HepG2 (cell line): ENCODE results near the gene SAYSD1. TPM values are rescaled to one million over a fixed set of nuclear protein-coding genes. Genes with fewer than 3 reads are reported as not detected.

ENCODE experiments used
- ATAC-seq: fragments of 200-7000 bp; cut with Tn5 transposase; 3 replicates; pipeline ENCODE4 v1.9.1; 2020; ENCODE audit warnings: mild to moderate bottlenecking, moderate library complexity
- BruUV-seq: library from RNA; stranded (reverse); fragments of 400-500 nt; replicated peaks from 2 replicates; lab custom pipeline; 2021; lab: Mats Ljungman, UMichigan
- CTCF ChIA-PET: fragments of 300-600 bp; formaldehyde crosslinking; extraction: SDS; loops from one replicate; lab custom pipeline; 2021; ENCODE audit warnings: low total read pairs, inconsistent platforms, low intra/inter-chr PET ratio; lab: Yijun Ruan, JAX
- POLR2A ChIA-PET: fragments of 350-600 bp; sonication (Branson Sonifier 250); formaldehyde crosslinking; loops from one replicate; lab custom pipeline; 2020; ENCODE audit warnings: antibody characterized with exemption, inconsistent platforms; lab: Yijun Ruan, JAX
- DNase-seq: peaks from one replicate; pipeline ENCODE4 v3.0.0-alpha.2; 2015; ENCODE audit warnings: low spot score
- FAIRE-seq: peaks from 3 replicates; lab custom pipeline; 2011; peaks lifted over from hg19 to GRCh38; lab: Jason Lieb, UNC
- H2AFZ ChIP-seq: one replicate; pipeline ENCODE4 v1.6.1; 2011; ENCODE audit warnings: low read length, inconsistent platforms
- H3K27ac ChIP-seq: fragments of 300-600 bp; 3 replicates; pipeline ENCODE4 v1.8.0; 2011; ENCODE audit warnings: mixed run types, mild to moderate bottlenecking, mixed read lengths, low read length, inconsistent platforms; ENCODE audit not compliant: insufficient read depth; ENCODE audit errors: extremely low read length
- H3K27me3 ChIP-seq, 2 experiments: fragments of 200-600 bp in 1 of 2; 2 replicates in 1 of 2; 3 replicates in 1 of 2; pipeline versions ENCODE4 v1.6.0 to v1.8.0; 2011; ENCODE audit warnings: low read length in 2 of 2, mild to moderate bottlenecking in 2 of 2, moderate library complexity in 2 of 2, inconsistent platforms in 1 of 2; ENCODE audit not compliant: insufficient read depth in 2 of 2, control insufficient read depth in 1 of 2
- H3K36me3 ChIP-seq, 2 experiments: fragments of 200-600 bp in 1 of 2; replicated peaks in 1 of 2; 2 replicates in 1 of 2; 3 replicates in 1 of 2; pipeline versions ENCODE4 v1.5.1 to v1.8.0; 2011; ENCODE audit warnings: low read length in 2 of 2, inconsistent platforms in 1 of 2; ENCODE audit not compliant: insufficient read depth in 2 of 2, control insufficient read depth in 1 of 2
- H3K4me1 ChIP-seq: 2 replicates; pipeline ENCODE4 v1.5.1; 2012; ENCODE audit warnings: low read length, inconsistent platforms; ENCODE audit not compliant: insufficient read depth
- H3K4me2 ChIP-seq: 2 replicates; pipeline ENCODE4 v1.6.0; 2011; ENCODE audit warnings: low read depth, low read length, inconsistent platforms
- H3K4me3 ChIP-seq, 3 experiments: fragments of 200-600 bp in 1 of 3; sonication (generic), shearing (Covaris generic) in 1 of 3; replicated peaks in 1 of 3; 2 replicates each; pipeline ENCODE4 v1.5.1; 2011 to 2016; ENCODE audit warnings: low read length in 3 of 3, inconsistent platforms in 2 of 3, low read depth in 2 of 3, mild to moderate bottlenecking in 2 of 3, control low read depth in 1 of 3, mixed read lengths in 1 of 3; ENCODE audit not compliant: insufficient read depth in 1 of 3
- H3K79me2 ChIP-seq: one replicate; pipeline ENCODE4 v1.6.1; 2011; ENCODE audit warnings: low read length, inconsistent platforms; ENCODE audit not compliant: insufficient read depth
- H3K9ac ChIP-seq: 2 replicates; pipeline ENCODE4 v1.6.0; 2011; ENCODE audit warnings: mild to moderate bottlenecking, low read depth, low read length, inconsistent platforms; ENCODE audit not compliant: insufficient read depth
- H3K9me3 ChIP-seq: 2 replicates; pipeline ENCODE4 v1.5.1; 2012; ENCODE audit warnings: mild to moderate bottlenecking, low read length
- H4K20me1 ChIP-seq: 2 replicates; pipeline ENCODE4 v1.6.0; 2011; ENCODE audit warnings: inconsistent platforms, mild to moderate bottlenecking, low read length, moderate library complexity; ENCODE audit not compliant: insufficient read depth
- ESRRA ChIP-seq: sonication (generic); formaldehyde crosslinking; IDR thresholded peaks from 2 replicates; pipeline ENCODE4 v1.5.1; 2020; ENCODE audit warnings: mild to moderate bottlenecking, low read depth, missing genetic modification reagents
- GTF2F1 ChIP-seq: fragments of 150-350 bp; IDR thresholded peaks from 2 replicates; pipeline ENCODE4 v1.6.1; 2014; ENCODE audit warnings: low read length
- PHF8 ChIP-seq: sonication (generic); formaldehyde crosslinking; IDR thresholded peaks from 2 replicates; pipeline ENCODE4 v1.5.0; 2020; ENCODE audit warnings: missing genetic modification reagents
- RORA ChIP-seq: sonication (generic); formaldehyde crosslinking; IDR thresholded peaks from 2 replicates; pipeline ENCODE4 v1.5.0; 2020; ENCODE audit warnings: mild to moderate bottlenecking, missing genetic modification reagents, moderate library complexity
- SCMH1 ChIP-seq: sonication (generic); formaldehyde crosslinking; IDR thresholded peaks from 2 replicates; pipeline ENCODE4 v1.9.0; 2021; ENCODE audit warnings: missing genetic modification reagents, mild to moderate bottlenecking, borderline replicate concordance
- TEAD2 ChIP-seq: sonication (generic); formaldehyde crosslinking; IDR thresholded peaks from 2 replicates; pipeline ENCODE4 v1.9.0; 2021; ENCODE audit warnings: missing genetic modification reagents
- ZBTB42 ChIP-seq: sonication (generic); formaldehyde crosslinking; IDR thresholded peaks from 2 replicates; pipeline ENCODE4 v1.5.0; 2020; ENCODE audit warnings: mild to moderate bottlenecking, missing genetic modification reagents
- ZFP36 ChIP-seq: fragments of 150-350 bp; IDR thresholded peaks from 2 replicates; pipeline ENCODE4 v1.6.1; 2018; ENCODE audit warnings: borderline replicate concordance, low read length, low read depth; ENCODE audit not compliant: partially characterized antibody
- ZFY ChIP-seq: sonication (generic); formaldehyde crosslinking; IDR thresholded peaks from 2 replicates; pipeline ENCODE4 v1.4.0; 2020; ENCODE audit warnings: missing genetic modification reagents
- ZNF550 ChIP-seq: sonication (generic); formaldehyde crosslinking; IDR thresholded peaks from 2 replicates; pipeline ENCODE4 v1.4.0; 2020; ENCODE audit warnings: mild to moderate bottlenecking, missing genetic modification reagents, borderline replicate concordance
- ZNF629 ChIP-seq: sonication (generic); formaldehyde crosslinking; conservative IDR thresholded peaks from 2 replicates; pipeline ENCODE4 v1.5.0; 2020; ENCODE audit warnings: missing genetic modification reagents
- WGBS: methylation state at CpG from one replicate; pipeline ENCODE4 v1.1.6; 2017; ENCODE audit warnings: low lambda C conversion rate; 5-methylcytosine and 5-hydroxymethylcytosine counted together
- in situ Hi-C: cut with HindIII; loops from 2 replicates; pipeline ENCODE4 v1.10.0; 2017; ENCODE audit warnings: low pct_unique_long_range_greater_than_20kb; ENCODE audit not compliant: extremely low pct_ligation_motif_present
- intact Hi-C: fragments of 100-400 bp; cut with micrococcal nuclease; formaldehyde crosslinking; loops from one replicate; pipeline ENCODE4 v1.10.0; 2022; ENCODE audit not compliant: unreplicated experiment
- polyA plus RNA-seq, 8 experiments: library from polyadenylated mRNA; depleted of rRNA in 3 of 8; stranded (reverse) in 7 of 8; unstranded in 1 of 8; fragments of >200 nt; fragmentation: Illumina TruSeq in 4 of 8; extraction: Trizol in 4 of 8; gene quantifications; 2 replicates each; pipeline versions ENCODE4 v1.2.1 to v1.2.3, GENCODE V29; 2011 to 2016; ENCODE audit warnings: low read depth in 4 of 8, missing spikeins in 1 of 8, mixed read lengths in 1 of 8; ENCODE audit not compliant: insufficient read depth in 1 of 8
- total RNA-seq, 5 experiments: library from RNA; depleted of rRNA; stranded (reverse); fragments of >200 nt; fragmentation: Illumina TruSeq; extraction: Trizol; gene quantifications; 2 replicates each; pipeline ENCODE4 v1.2.3, GENCODE V29; 2016; ENCODE audit warnings: low read depth in 1 of 5
- TF ChIP-seq, protein P1 (sequence below): sonication (generic); formaldehyde crosslinking; IDR thresholded peaks from 2 replicates; pipeline ENCODE4 v1.8.0; 2023; ENCODE audit warnings: mild to moderate bottlenecking, missing genetic modification reagents

Gene SAYSD1
- total and polyA plus RNA-seq, 2 of the 13 experiments (the other 11 are each of a cell fraction or from before 2014, with no cell fraction given), result 10.1 to 16.0 TPM

DNA sequence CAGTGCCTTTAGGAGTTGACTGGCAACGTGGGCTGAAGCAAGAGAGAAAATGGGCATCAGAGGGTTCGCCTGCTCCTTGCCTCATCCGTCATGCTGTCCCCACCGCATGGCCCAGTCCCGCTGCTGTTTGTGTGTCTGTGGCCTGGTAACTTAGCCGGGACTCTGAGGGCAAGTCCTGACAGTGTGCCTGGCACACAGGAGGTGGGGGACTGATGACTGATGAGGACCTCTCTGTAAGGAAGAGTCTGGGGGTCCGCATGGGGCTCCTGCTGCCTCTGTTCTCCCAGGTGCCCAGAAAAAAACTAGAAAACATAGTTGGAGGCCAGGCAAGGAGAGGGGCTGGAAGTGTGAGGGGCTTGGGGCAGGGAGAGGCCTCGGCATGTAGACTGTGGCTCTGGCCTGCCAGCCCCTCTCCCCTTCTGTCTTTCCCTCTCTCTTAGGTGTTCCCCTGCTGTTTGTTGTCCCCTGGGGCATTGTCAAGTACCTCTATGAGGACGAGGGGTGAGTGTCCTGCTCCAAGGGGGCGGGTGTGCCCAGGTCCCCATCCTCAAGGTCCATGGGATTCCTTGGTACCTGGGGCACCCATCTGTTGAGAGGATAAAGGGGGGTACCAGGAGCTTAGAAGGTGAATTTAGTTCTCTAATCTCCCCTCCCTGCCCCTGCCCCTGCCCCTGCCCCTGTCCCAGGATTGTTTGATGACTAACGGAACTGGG is 36.9 kb downstream of the SAYSD1 start:
- H3K36me3 ChIP-seq, result no peaks in the 10 kb centered on the region
- 7% methylated on average over 8 of the region's 11 CpGs for WGBS
- H3K9me3 ChIP-seq, result no peaks in the 10 kb centered on the region
- no TSS peak for BruUV-seq
- no peak for TF ChIP-seq ESRRA (CRISPR knock-in tag)
- no peak for TF ChIP-seq SCMH1
- no peak for TF ChIP-seq ZFY (CRISPR knock-in tag)
- TF ChIP-seq ZNF550, result no peak
- no peak for TF ChIP-seq RORA (CRISPR knock-in tag)
- TF ChIP-seq, protein P1, sequence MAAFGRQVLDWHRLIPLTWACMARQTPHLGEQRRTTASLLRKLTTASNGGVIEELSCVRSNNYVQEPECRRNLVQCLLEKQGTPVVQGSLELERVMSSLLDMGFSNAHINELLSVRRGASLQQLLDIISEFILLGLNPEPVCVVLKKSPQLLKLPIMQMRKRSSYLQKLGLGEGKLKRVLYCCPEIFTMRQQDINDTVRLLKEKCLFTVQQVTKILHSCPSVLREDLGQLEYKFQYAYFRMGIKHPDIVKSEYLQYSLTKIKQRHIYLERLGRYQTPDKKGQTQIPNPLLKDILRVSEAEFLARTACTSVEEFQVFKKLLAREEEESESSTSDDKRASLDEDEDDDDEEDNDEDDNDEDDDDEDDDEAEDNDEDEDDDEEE (CRISPR knock-in tag), result no peak
- no peak for TF ChIP-seq ZFP36
- TF ChIP-seq PHF8 (CRISPR knock-in tag), result no peak
- no peak for TF ChIP-seq ZNF629 (CRISPR knock-in tag)
- TF ChIP-seq TEAD2 (CRISPR knock-in tag), result no peak
- TF ChIP-seq ZBTB42 (CRISPR knock-in tag), result no peak
- no peak for TF ChIP-seq GTF2F1
- H2AFZ ChIP-seq, result no peak overlapping the region
- no peak overlapping the region for H3K9ac ChIP-seq
- H3K79me2 ChIP-seq, result no peaks in the 10 kb centered on the region
- DNase-seq (no peak), ATAC-seq (no peak), FAIRE-seq (no peak)
- intact Hi-C loops (no loop called here), in situ Hi-C loops (no loop called here)
- H3K4me3 ChIP-seq, result no peak overlapping the region
- H3K27ac ChIP-seq, result no peak overlapping the region
- ChIA-PET CTCF (no interaction called here), POLR2A (no interaction called here)
- H3K4me2 ChIP-seq, result no peak overlapping the region
- H4K20me1 ChIP-seq, result no peaks in the 10 kb centered on the region
- peaks cover 8 to 9% of the 10 kb centered on the region in 2 experiments; a peak in 4 of 5 replicates for H3K27me3 ChIP-seq
- no peaks in the 10 kb centered on the region for H3K4me1 ChIP-seq
